PC-9 (cell line): ENCODE results near the gene SHANK1. TPM values are rescaled to one million over a fixed set of nuclear protein-coding genes. Genes with fewer than 3 reads are reported as not detected.
A peak's percentile ranks its signal among the peaks of the same experiment; 100 is the strongest.

ENCODE experiments used
- BruUV-seq: library from RNA; stranded (reverse); fragments of 400-500 nt; replicated peaks from 2 replicates; lab custom pipeline; 2021; lab: Mats Ljungman, UMichigan
- CTCF ChIA-PET: fragments of 300-600 bp; sonication (Branson Sonifier 250); formaldehyde crosslinking; loops from one replicate; lab custom pipeline; 2022; ENCODE audit warnings: antibody characterized with exemption; lab: Charles Lee
- POLR2A ChIA-PET: fragments of 300-600 bp; sonication (Branson Sonifier 250); formaldehyde crosslinking; loops from one replicate; lab custom pipeline; 2022; ENCODE audit warnings: antibody characterized with exemption; ENCODE audit not compliant: unreplicated experiment; lab: Charles Lee
- DNase-seq, 2 experiments: peaks; one replicate each; pipeline versions ENCODE4 v3.0.0 to v3.0.0-alpha.2; 2015 to 2022; ENCODE audit warnings: mixed read lengths in 1 of 2
- H2AFZ ChIP-seq: fragments of 200-600 bp; sonication (generic); 2 replicates; pipeline ENCODE4 v1.8.1; 2017; ENCODE audit warnings: antibody characterized with exemption
- H3F3A ChIP-seq: fragments of 200-600 bp; sonication (generic); 2 replicates; pipeline ENCODE4 v1.8.1; 2017; ENCODE audit warnings: antibody characterized with exemption, mild to moderate bottlenecking, low read depth; ENCODE audit not compliant: insufficient read depth
- H3K27ac ChIP-seq: fragments of 200-600 bp; sonication (generic); 2 replicates; pipeline ENCODE4 v1.6.1; 2016; ENCODE audit warnings: mixed run types
- H3K27me3 ChIP-seq: fragments of 200-600 bp; sonication (generic); 2 replicates; pipeline ENCODE4 v1.6.1; 2016; ENCODE audit warnings: low read depth, mixed run types; ENCODE audit not compliant: insufficient read depth
- H3K36me3 ChIP-seq: fragments of 200-600 bp; sonication (generic); 2 replicates; pipeline ENCODE4 v1.6.1; 2016; ENCODE audit warnings: low read depth, mixed run types
- H3K4me1 ChIP-seq: fragments of 200-600 bp; sonication (generic); replicated peaks from 2 replicates; pipeline ENCODE4 v1.6.1; 2016; ENCODE audit warnings: mixed run types; ENCODE audit not compliant: insufficient read depth
- H3K4me2 ChIP-seq: fragments of 200-600 bp; sonication (generic); 2 replicates; pipeline ENCODE4 v1.6.1; 2017; ENCODE audit warnings: mixed run types
- H3K4me3 ChIP-seq: fragments of 200-600 bp; sonication (generic); 2 replicates; pipeline ENCODE4 v1.6.1; 2016; ENCODE audit warnings: mixed run types
- H3K79me2 ChIP-seq: fragments of 200-600 bp; sonication (generic); 2 replicates; pipeline ENCODE4 v1.6.1; 2017; ENCODE audit warnings: low read depth, mixed run types
- H3K9me2 ChIP-seq: fragments of 200-600 bp; sonication (generic); 2 replicates; pipeline ENCODE4 v1.8.1; 2017; ENCODE audit warnings: mild to moderate bottlenecking; ENCODE audit not compliant: insufficient read depth
- H3K9me3 ChIP-seq: fragments of 200-600 bp; sonication (generic); 2 replicates; pipeline ENCODE4 v1.8.1; 2016; ENCODE audit warnings: low read depth; ENCODE audit not compliant: insufficient read depth
- H4K20me1 ChIP-seq: fragments of 200-600 bp; sonication (generic); 2 replicates; pipeline ENCODE4 v1.8.1; 2017; ENCODE audit not compliant: insufficient read depth
- EZH2 ChIP-seq: fragments of 200-600 bp; sonication (generic); IDR thresholded peaks from 2 replicates; pipeline ENCODE4 v1.8.0; 2017; ENCODE audit warnings: antibody characterized with exemption, low read depth
- intact Hi-C: fragments of 100-400 bp; cut with micrococcal nuclease; formaldehyde crosslinking; loops from one replicate; pipeline ENCODE4 v1.10.0; 2022; ENCODE audit not compliant: unreplicated experiment
- total RNA-seq: library from RNA; stranded (reverse); gene quantifications from 2 replicates; pipeline ENCODE4 v1.2.3, GENCODE V29; 2021
- TF ChIP-seq, protein P1 (sequence below): fragments of 200-600 bp; sonication (generic); conservative IDR thresholded peaks from 2 replicates; pipeline ENCODE4 v1.6.1; 2017; ENCODE audit warnings: mixed run types, antibody characterized with exemption, mild to moderate bottlenecking, moderate library complexity

The SHANK1 gene
- total RNA-seq, 1 experiment from 2014 or later: not detected

DNA sequence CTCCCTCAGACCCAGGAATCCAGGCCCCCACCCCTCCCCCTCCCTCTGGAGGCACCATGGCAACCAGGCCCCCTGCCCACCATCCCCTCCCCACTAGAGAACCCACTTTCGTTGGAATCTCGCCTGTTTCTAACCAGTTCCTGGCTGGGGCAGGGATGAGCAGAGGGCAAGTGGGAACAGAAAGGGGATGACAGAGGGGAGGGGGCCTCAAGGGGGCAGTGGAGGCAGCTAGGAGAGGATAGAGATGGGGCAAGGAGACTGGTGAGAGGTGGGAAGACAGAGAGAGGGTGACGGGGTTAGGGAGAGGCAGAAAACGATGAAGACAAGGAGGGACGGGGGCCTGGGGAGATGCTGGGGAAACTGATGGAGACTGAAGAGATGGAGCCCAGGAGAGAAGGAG, 70.9 kb downstream of the SHANK1 start:
- Histone ChIP-seq H3K27me3 (peaks cover 86% of the 10 kb centered on the region), H2AFZ (no peak overlapping the region), H3K36me3 (no peaks in the 10 kb centered on the region), H3F3A (no peaks in the 10 kb centered on the region), H3K4me3 (no peak overlapping the region), H3K79me2 (no peaks in the 10 kb centered on the region), H3K4me2 (no peak overlapping the region), H3K4me1 (no peaks in the 10 kb centered on the region), H3K9me3 (no peaks in the 10 kb centered on the region), H3K27ac (no peak overlapping the region), H3K9me2 (no peaks in the 10 kb centered on the region), H4K20me1 (no peaks in the 10 kb centered on the region)
- intact Hi-C loops: no loop called here
- no peak for DNase-seq
- TF ChIP-seq EZH2: no peak
- TF ChIP-seq, protein P1, sequence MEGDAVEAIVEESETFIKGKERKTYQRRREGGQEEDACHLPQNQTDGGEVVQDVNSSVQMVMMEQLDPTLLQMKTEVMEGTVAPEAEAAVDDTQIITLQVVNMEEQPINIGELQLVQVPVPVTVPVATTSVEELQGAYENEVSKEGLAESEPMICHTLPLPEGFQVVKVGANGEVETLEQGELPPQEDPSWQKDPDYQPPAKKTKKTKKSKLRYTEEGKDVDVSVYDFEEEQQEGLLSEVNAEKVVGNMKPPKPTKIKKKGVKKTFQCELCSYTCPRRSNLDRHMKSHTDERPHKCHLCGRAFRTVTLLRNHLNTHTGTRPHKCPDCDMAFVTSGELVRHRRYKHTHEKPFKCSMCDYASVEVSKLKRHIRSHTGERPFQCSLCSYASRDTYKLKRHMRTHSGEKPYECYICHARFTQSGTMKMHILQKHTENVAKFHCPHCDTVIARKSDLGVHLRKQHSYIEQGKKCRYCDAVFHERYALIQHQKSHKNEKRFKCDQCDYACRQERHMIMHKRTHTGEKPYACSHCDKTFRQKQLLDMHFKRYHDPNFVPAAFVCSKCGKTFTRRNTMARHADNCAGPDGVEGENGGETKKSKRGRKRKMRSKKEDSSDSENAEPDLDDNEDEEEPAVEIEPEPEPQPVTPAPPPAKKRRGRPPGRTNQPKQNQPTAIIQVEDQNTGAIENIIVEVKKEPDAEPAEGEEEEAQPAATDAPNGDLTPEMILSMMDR: no peak
- ChIA-PET POLR2A (no interaction called here), CTCF (no interaction called here)
- BruUV-seq: no TSS peak

DNA sequence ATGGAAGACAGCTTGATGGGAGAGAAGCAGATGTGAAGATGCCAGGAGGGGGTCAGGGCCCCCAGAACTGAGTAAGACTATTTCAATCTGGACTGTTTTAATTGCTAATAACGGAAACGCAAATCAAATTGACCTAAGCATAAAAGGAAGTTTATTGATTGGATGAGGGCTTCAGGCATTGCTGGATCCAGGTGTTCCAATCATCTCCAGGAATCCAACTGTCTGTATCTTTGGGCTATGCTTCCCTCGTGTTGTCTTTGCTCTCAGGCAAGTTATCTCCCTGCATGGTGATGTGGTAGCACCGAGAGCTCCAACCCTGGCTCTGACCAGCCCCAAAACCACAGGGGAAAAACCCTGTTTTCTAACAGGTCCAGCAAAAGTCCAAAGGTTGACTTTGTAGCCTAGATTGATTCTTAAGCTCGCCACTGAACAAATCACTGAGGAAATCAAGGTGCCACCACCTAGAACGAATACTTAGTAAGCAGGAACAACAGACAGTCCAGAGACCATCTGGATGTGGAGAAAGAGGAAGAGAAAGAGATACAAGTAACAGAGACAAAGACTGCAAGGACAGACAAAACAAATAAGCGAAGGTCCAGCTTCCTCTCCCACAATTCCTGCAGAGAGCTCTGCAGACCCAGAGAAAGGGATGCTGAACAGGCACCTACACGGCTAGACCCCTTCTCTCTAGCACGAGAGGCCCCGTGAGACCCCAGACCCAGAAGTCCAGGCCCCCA, 71.6 kb downstream of the SHANK1 start:
- H3K4me2 ChIP-seq: no peak overlapping the region
- no peaks in the 10 kb centered on the region for H3K4me1 ChIP-seq
- POLR2A ChIA-PET: no interaction called here
- H2AFZ ChIP-seq: no peak overlapping the region
- intact Hi-C loops: no loop called here
- no peak for DNase-seq
- H3K9me2 ChIP-seq: no peaks in the 10 kb centered on the region
- no peaks in the 10 kb centered on the region for H3K36me3 ChIP-seq
- no peak overlapping the region for H3K4me3 ChIP-seq
- no peaks in the 10 kb centered on the region for H3K79me2 ChIP-seq
- no peaks in the 10 kb centered on the region for H3F3A ChIP-seq
- H4K20me1 ChIP-seq: no peaks in the 10 kb centered on the region
- no TSS peak for BruUV-seq
- H3K27me3 ChIP-seq: peaks cover 86% of the 10 kb centered on the region
- no peaks in the 10 kb centered on the region for H3K9me3 ChIP-seq
- CTCF ChIA-PET: no interaction called here
- no peak for TF ChIP-seq EZH2
- TF ChIP-seq, protein P1: no peak
- H3K27ac ChIP-seq: no peak overlapping the region

DNA sequence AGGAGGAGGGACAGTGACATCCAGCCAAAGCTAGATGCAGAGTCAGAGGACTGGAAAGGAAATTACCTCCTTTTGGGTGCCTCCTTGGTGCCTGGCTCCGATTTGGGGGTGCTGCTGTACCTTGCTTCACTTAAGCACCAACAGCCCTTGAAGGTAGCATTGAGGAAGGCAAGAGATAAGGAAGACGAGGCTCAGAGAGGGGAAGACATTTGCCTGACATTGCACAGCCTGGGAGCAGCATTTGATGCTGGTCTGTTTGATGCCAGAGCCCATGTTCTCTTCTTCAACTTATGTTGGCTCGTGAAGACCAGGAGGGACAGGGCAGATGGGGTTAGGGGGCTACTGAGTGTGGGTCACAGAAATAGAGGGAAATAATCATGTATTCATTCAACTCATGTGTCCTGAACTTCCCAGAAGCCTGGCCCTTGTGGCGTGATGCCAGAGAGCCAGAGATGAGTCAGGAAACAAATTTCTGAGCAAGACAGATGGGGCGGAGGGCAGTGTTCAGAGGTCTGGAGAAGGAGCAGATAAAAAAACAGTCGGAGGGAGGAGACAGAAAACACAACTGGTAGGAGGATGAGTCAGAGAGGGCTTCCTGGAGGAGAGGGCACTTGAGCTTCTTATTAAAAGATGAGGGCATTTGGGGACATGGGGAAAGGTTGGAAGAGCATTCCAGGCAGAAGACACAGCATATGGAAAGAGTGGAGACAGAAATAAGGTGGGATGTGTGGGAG, 73.4 kb downstream of the SHANK1 start:
- TF ChIP-seq EZH2: no peak
- TF ChIP-seq, protein P1: no peak
- no peak overlapping the region for H2AFZ ChIP-seq
- no peaks in the 10 kb centered on the region for H3K9me3 ChIP-seq
- no peaks in the 10 kb centered on the region for H3F3A ChIP-seq
- H3K27me3 ChIP-seq: peaks cover 87% of the 10 kb centered on the region
- BruUV-seq: no TSS peak
- ChIA-PET POLR2A (interaction anchor here (0.7 kb wide), 1 partner anchor 52 kb away, joined by 3 read pairs; no protein-coding TSS in a partner anchor), CTCF (no interaction called here)
- no peak overlapping the region for H3K27ac ChIP-seq
- no peak overlapping the region for H3K4me2 ChIP-seq
- intact Hi-C loops: no loop called here
- no peak overlapping the region for H3K4me3 ChIP-seq
- H3K36me3 ChIP-seq: no peaks in the 10 kb centered on the region
- no peaks in the 10 kb centered on the region for H4K20me1 ChIP-seq
- no peaks in the 10 kb centered on the region for H3K79me2 ChIP-seq
- H3K4me1 ChIP-seq: no peaks in the 10 kb centered on the region
- peak in 1 of 2 experiments; percentile 5 for DNase-seq
- no peaks in the 10 kb centered on the region for H3K9me2 ChIP-seq
